Stimulated activated CD4-positive, alpha-beta T cell treated with anti-CD3 and anti-CD28 coated beads, TNF-alpha, amount 100 ng/mL, for 48 hours (primary cell): Measurements from ENCODE around the gene CIITA.

Source experiments
- DNase-seq, 3 donors: peaks; one replicate each; pipeline ENCODE4 v3.0.0-alpha.2; 2020; ENCODE audit warnings: low read depth in 3 of 3

CIITA gene

DNA sequence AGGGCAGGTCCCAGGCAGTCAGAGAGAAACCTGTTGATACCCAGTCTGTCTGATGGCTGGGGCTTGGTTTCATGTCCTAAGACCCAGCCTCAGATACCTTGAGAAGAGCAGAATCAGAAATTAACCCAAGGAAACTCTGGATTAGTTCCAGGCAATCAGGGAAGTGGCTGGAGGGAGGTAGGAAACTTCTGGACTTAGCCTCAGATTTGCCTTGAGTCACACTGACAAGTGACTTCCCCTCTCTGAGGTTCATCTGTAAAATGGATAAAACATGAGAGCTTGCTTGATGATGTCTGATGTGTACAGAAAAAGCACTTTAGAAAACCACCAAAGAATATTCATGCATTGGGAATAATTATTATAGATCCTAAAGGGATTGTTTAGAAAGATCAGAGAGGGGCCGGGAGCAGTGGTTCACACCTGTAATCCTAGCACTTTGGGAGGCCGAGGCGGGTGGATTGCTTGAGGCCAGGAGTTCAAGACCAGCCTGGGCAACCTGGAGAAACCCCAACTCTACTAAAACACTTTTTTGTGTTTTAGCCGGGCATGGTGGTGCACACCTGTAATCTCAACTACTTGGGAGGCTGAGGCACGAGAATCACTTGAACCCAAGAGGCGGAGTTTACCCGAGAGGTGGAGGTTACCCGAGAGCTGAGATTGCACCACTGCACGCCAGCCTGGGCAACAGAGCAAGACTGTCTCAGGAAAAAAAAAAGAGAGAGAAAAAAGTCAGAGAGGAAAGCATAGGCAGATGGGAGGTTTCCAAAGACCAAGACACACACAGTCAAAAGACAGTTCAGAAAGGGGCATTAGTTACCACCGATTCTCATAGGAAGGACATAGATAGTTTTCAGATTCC lies 3.8 kb downstream of the CIITA start:
- DNase-seq, result no peak

GRCh38 chr16:10881479-10882030 lies 4.6 kb downstream of the CIITA start:
- DNase-seq, result no peak

DNA sequence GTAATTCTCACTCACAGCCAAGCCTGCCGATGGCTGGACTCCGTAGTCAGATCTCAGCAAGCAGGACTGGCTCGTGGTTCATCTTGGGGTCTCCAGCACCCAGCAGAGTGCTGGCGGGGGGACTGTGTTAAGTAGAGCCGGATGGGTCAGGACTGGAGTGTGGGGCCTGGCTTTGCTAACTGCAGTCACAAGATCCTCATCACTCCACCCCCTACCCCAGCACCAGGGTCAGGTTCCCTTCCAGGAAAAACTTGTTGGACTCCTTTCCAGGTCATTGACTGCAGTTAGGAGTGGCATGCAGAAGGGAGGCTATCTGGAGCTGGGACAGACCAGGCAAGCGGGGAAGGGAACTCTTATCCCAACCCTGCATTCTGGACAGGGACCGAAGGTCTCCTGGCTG lies 6.0 kb downstream of the CIITA start:
- DNase-seq, result no peak

GRCh38 chr16:10885246-10885645 lies 8.2 kb downstream of the CIITA start:
- DNase-seq, result no peak

- no peak for DNase-seq
Measured at GRCh38 chr16:10888320-10888937, 11.4 kb downstream of the CIITA start.

DNA sequence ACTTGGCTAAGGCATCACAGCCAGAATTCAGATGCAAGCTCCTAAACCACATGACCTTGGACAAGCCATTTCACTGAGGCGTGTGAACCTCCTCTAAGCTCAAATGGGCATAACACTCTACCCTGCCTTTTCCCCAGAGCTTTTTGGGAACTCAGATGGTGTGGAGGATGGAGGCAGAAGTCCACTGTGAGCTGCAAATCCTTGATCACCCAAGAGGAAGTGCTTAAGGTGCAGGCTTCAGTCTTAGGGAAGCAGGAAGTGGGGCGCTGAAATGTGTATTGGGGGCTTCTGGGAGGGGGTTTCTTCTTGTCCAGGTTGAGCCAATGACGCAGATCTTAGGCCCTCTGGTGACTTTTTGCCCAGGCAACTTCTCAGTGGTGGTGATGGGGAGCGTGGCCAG lies 12.9 kb downstream of the CIITA start:
- no peak for DNase-seq

GRCh38 chr16:10892782-10893318 lies 15.8 kb downstream of the CIITA start:
- DNase-seq, result no peak

GRCh38 chr16:10895053-10895946 lies 18.3 kb downstream of the CIITA start:
- DNase-seq, result no peak

DNA sequence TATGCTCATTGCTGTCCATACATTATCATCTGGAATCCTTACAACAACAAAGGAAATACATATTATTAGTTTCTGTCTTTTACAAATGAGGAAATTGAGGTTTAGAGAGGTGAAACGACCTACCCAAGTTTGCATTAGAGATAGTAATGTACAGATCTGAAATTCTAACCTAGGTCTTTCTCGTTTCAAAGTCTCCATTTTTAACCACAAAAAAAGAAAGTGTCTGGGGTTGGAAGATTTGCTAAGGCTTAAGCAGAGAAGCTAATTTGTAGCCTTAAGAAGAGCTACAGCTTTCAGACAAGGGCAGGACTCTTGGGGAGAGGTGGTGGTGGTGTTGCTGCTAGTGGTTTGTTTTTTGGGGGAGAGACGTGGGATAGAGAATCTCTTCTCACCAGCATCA lies 19.2 kb downstream of the CIITA start:
- DNase-seq, result no peak

DNA sequence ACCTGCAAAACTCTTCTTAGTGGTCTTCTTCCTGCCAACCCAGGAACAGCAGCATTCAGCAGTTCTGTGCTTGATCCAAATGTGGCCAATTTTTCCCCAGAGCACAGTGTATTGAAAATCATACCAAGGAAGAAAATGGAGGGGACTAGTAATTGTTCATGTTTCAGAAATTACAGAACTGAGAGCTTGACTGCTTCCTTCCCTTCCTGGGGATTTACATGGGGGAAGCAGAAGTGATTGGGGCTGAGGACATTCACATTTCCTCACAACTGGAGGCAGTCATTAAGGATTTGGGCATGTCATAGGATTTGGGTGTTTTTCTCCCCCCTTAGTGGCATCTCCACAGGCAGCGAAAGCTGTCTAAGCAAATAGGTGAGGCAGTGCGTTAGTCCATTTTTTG lies 19.7 kb downstream of the CIITA start:
- DNase-seq, result no peak

DNA sequence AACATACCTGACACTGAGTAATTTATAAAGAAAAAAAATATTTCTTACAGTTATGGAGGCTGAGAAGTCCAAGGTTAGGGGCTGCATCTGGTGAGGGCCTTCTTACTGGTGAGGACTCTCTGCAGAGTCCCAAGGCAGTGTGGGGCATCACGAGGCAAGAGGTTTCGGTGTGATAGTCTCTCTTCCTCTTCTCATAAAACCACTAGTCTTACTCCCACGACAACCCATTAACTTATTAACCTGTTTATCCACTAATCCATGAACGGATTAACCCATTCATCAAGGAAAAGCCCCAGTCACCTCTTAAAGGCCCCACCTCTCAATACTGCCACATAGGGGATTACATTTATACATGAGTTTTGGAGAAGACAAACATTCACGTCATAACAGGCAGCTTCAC lies 20.1 kb downstream of the CIITA start:
- no peak for DNase-seq

DNA sequence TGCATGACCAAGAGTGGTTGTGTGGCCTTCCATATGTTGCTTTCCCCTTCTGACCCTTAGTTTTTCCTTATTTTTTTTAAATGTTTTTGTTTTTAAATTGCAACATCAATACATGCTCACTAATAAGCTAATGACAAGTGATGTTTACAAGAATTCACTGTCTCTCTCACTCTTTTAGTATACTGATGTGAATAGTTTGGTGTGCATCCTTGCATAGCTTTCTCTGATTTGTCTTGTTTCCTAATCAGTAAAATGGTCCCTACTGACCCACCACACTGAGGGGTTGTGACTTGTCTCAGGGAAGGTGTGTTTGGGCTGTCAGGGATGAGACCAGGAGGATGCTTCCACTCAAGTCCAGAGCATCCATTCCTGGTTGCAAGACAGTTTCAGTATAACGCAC lies 26.0 kb downstream of the CIITA start:
- no peak for DNase-seq

GRCh38 chr16:10906482-10906881 lies 29.5 kb downstream of the CIITA start:
- no peak for DNase-seq

DNA sequence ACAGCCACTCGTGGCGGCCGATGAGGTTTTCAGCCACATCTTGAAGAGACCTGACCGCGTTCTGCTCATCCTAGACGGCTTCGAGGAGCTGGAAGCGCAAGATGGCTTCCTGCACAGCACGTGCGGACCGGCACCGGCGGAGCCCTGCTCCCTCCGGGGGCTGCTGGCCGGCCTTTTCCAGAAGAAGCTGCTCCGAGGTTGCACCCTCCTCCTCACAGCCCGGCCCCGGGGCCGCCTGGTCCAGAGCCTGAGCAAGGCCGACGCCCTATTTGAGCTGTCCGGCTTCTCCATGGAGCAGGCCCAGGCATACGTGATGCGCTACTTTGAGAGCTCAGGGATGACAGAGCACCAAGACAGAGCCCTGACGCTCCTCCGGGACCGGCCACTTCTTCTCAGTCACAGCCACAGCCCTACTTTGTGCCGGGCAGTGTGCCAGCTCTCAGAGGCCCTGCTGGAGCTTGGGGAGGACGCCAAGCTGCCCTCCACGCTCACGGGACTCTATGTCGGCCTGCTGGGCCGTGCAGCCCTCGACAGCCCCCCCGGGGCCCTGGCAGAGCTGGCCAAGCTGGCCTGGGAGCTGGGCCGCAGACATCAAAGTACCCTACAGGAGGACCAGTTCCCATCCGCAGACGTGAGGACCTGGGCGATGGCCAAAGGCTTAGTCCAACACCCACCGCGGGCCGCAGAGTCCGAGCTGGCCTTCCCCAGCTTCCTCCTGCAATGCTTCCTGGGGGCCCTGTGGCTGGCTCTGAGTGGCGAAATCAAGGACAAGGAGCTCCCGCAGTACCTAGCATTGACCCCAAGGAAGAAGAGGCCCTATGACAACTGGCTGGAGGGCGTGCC lies 30.1 kb downstream of the CIITA start:
- DNase-seq, result no peak

GRCh38 chr16:10907757-10908045 lies 30.7 kb downstream of the CIITA start:
- no peak for DNase-seq

DNA sequence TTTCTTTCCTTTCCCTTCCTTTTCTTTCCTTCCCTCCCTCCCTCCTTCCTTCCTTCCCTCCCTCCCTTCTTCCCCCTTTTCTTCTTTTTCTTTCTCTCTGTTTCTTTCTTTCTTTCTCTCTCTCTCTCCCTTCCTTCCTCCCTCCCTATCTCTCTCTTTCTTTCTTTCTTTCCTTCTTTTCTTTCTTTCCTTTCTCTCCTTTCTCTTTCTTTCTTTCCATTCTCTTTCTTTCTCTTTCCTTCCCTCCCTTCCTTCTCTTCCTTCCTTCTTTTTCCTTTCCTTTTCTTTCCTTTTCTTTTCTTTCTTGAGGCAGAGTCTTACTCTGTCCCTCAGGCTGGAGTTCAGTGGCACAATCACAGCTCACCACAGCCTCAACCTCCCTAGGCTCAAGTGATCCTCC lies 34.3 kb downstream of the CIITA start:
- no peak for DNase-seq

GRCh38 chr16:10916534-10916933 lies 39.5 kb downstream of the CIITA start:
- no peak for DNase-seq

GRCh38 chr16:10918294-10919002 lies 41.4 kb downstream of the CIITA start:
- DNase-seq, result peak; percentile 64 to 80 (median 71)

DNA sequence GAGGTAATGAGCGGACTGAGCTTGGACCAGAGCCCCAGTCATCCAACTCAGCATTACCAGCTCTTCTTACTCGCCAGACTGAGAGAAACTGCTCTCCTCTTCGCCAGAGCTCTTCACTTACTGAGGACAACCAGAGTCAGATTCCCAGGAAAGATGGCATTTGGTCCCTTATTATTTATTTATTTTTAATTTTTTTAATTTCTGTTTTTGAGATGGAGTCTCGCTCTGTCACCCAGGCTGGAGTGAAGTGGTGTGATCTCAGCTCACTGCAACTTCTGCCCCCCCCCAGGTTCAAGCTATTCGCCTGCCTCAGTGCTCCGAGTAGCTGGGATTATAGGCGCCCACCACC lies 42.0 kb downstream of the CIITA start:
- DNase-seq, result no peak

DNA sequence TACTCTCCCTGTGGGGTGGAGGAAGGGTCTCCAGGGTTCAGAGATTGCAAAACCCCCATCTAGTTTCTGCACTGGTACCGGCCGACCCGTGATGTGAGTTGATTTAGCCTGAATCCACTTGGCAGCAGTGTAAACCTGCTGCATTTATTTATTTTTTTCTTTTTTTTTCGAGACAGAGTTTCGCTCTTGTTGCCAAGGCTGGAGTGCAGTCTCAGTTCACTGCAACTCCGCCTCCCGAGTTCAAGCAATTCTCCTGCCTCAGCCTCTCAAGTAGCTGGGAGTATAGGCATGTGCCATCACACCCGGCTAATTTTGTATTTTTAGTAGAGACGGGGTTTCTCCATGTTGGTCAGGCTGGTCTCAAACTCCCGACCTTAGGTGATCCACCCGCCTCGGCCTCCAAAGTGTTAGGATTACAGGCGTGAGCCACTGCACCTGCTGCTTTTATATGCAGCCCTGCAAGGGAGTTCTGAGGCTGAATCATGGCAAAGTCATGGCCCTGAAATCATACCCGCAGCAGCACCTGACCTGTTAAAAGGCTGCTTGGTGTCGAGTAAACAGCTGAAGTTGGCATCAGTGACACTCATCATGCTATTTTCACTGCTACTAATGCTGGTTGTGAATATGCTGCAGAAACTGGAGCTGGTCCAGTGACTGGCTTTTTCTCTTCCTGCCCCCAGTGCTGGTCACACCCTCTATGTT lies 43.9 kb downstream of the CIITA start:
- no peak for DNase-seq
